Cardiac muscle cell (in vitro differentiated cells and primary cell): ENCODE data around the gene CRYBB1. TPM values are rescaled to one million over a fixed set of nuclear protein-coding genes. Genes with fewer than 3 reads are reported as not detected.

Experiments used
- DNase-seq, 2 donors: peaks; one replicate each; pipeline versions ENCODE4 v3.0.0 to v3.0.0-alpha.2; 2010 to 2017; ENCODE audit warnings: low read depth in 1 of 2, low spot score in 1 of 2
- H3K27ac ChIP-seq: fragments of 200-600 bp; sonication (generic); 2 replicates; pipeline ENCODE4 v1.5.1; 2016
- H3K27me3 ChIP-seq: fragments of 200-600 bp; sonication (generic); 2 replicates; pipeline ENCODE4 v1.6.0; 2016; ENCODE audit warnings: control low read depth
- H3K36me3 ChIP-seq: fragments of 200-600 bp; sonication (generic); 2 replicates; pipeline ENCODE4 v1.5.1; 2016; ENCODE audit warnings: control low read depth
- H3K4me1 ChIP-seq: fragments of 200-600 bp; sonication (generic); 2 replicates; pipeline ENCODE4 v1.8.1; 2017; ENCODE audit warnings: low read depth, mild to moderate bottlenecking, mixed run types
- H3K4me3 ChIP-seq: fragments of 200-600 bp; sonication (generic); 2 replicates; pipeline ENCODE4 v1.5.1; 2016; ENCODE audit warnings: mild to moderate bottlenecking
- H3K9me3 ChIP-seq: fragments of 200-600 bp; sonication (generic); 2 replicates; pipeline ENCODE4 v1.5.1; 2017; ENCODE audit warnings: low read depth, mild to moderate bottlenecking, control low read depth
- CTCF ChIP-seq: IDR thresholded peaks from 2 replicates; pipeline ENCODE4 v1.5.1; 2012; ENCODE audit warnings: low read depth, mild to moderate bottlenecking, low read length
- polyA plus RNA-seq: library from polyadenylated mRNA; unstranded; fragments of >200 nt; fragmentation: Nextera tagmentation; extraction: Ambion mirVana; gene quantifications from 2 replicates; pipeline ENCODE4 v1.2.1, GENCODE V29; 2016
- total RNA-seq: library from RNA; depleted of rRNA; stranded (reverse); fragments of >200 nt; gene quantifications from 2 replicates; pipeline ENCODE4 v1.2.3, GENCODE V29; 2016

Gene CRYBB1
- total and polyA plus RNA-seq, 2 experiments from 2014 or later = not detected

GRCh38 chr22:26586556-26587325 lies 31.1 kb downstream of the CRYBB1 start:
- H3K4me1 ChIP-seq = no peaks in the 10 kb centered on the region
- no peak for TF ChIP-seq CTCF
- no peaks in the 10 kb centered on the region for H3K27me3 ChIP-seq
- no peaks in the 10 kb centered on the region for H3K36me3 ChIP-seq
- no peaks in the 10 kb centered on the region for H3K9me3 ChIP-seq
- H3K4me3 ChIP-seq = no peak overlapping the region
- no peak overlapping the region for H3K27ac ChIP-seq
- peak in 1 of 2 donors; percentile 30 for DNase-seq

GRCh38 chr22:26585104-26585790 lies 32.6 kb downstream of the CRYBB1 start:
- Histone ChIP-seq H3K4me1 (peaks cover 4% of the 10 kb centered on the region), H3K27me3 (no peaks in the 10 kb centered on the region), H3K4me3 (no peak overlapping the region), H3K36me3 (no peaks in the 10 kb centered on the region), H3K27ac (peak overlapping the region; percentile 45), H3K9me3 (no peaks in the 10 kb centered on the region)
- peak; percentile 20 for TF ChIP-seq CTCF
- DNase-seq = peak; percentile 39 to 82

GRCh38 chr22:26584010-26584409 lies 33.8 kb downstream of the CRYBB1 start:
- Histone ChIP-seq H3K9me3 (no peaks in the 10 kb centered on the region), H3K4me3 (no peak overlapping the region), H3K27ac (no peak overlapping the region), H3K27me3 (no peaks in the 10 kb centered on the region), H3K36me3 (no peaks in the 10 kb centered on the region), H3K4me1 (peaks cover 11% of the 10 kb centered on the region)
- no peak for DNase-seq
- TF ChIP-seq CTCF = no peak

- no peaks in the 10 kb centered on the region for H3K9me3 ChIP-seq
- no peaks in the 10 kb centered on the region for H3K36me3 ChIP-seq
- TF ChIP-seq CTCF = no peak
- no peak overlapping the region for H3K4me3 ChIP-seq
- peaks cover 11% of the 10 kb centered on the region for H3K4me1 ChIP-seq
- no peaks in the 10 kb centered on the region for H3K27me3 ChIP-seq
- no peak overlapping the region for H3K27ac ChIP-seq
- DNase-seq = no peak
Measured at GRCh38 chr22:26581633-26582168, 36.1 kb downstream of the CRYBB1 start.

GRCh38 chr22:26581026-26581425 lies 36.8 kb downstream of the CRYBB1 start:
- Histone ChIP-seq H3K4me3 (no peak overlapping the region), H3K36me3 (no peaks in the 10 kb centered on the region), H3K9me3 (no peaks in the 10 kb centered on the region), H3K27ac (no peak overlapping the region), H3K27me3 (no peaks in the 10 kb centered on the region), H3K4me1 (peaks cover 15% of the 10 kb centered on the region)
- no peak for TF ChIP-seq CTCF
- no peak for DNase-seq
